GM10266 (cell line): ENCODE data around the gene STX8.

Source experiments
- DNase-seq: peaks from one replicate; pipeline ENCODE4 v3.0.0; 2012; ENCODE audit errors: extremely low spot score
- TF ChIP-seq, protein P1 (sequence below): IDR thresholded peaks from 2 replicates; pipeline ENCODE4 v1.5.1; 2012; ENCODE audit warnings: mild to moderate bottlenecking, low read depth; ENCODE audit not compliant: control insufficient read depth, insufficient read depth; ENCODE audit errors: missing control alignments

The STX8 gene

DNA sequence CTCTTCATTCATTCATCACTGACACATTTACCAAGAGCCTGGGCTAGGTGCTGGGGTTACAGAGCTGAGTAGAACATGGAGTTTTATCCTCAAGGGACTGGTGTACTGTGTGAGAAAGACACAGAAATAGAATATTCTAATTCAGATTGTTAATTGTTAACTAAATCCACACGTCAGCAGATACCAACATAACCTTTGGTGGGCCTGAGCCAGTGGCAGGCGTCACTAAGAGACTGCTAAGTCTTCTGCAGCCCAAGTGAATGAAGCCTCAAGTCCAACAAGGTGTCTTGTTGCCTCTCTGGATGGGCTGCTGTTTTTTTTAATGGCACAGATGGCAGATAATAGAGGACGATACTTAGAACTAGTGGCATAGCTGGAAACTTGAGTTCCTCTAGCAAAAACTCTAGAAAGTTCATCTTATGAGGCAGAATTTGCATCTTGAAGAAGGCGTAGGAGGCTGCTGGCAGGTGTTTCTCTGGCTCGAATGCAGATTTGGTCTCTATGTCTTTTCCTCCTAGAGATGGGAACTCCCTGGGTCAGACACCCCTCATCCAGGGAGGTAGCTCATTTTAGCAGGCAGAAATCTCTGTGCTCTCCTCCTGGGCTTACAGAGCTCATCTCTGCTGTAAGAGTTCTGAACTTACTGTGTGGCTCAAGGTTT lies 374.8 kb downstream of the STX8 start:
- DNase-seq, result peak; percentile 62
- TF ChIP-seq, protein P1, sequence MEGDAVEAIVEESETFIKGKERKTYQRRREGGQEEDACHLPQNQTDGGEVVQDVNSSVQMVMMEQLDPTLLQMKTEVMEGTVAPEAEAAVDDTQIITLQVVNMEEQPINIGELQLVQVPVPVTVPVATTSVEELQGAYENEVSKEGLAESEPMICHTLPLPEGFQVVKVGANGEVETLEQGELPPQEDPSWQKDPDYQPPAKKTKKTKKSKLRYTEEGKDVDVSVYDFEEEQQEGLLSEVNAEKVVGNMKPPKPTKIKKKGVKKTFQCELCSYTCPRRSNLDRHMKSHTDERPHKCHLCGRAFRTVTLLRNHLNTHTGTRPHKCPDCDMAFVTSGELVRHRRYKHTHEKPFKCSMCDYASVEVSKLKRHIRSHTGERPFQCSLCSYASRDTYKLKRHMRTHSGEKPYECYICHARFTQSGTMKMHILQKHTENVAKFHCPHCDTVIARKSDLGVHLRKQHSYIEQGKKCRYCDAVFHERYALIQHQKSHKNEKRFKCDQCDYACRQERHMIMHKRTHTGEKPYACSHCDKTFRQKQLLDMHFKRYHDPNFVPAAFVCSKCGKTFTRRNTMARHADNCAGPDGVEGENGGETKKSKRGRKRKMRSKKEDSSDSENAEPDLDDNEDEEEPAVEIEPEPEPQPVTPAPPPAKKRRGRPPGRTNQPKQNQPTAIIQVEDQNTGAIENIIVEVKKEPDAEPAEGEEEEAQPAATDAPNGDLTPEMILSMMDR, result no peak
